Astrocyte of the cerebellum (primary cell): Measurements from ENCODE around the gene KRTAP10-10.
"Not testable (repeated sequence)": the region's sequence is repeated elsewhere in the genome, so short reads cannot be mapped to it uniquely, and the experiment has no call there.

Source experiments
- DNase-seq: peaks from one replicate; pipeline ENCODE4 v3.0.0-alpha.2; 2011; ENCODE audit warnings: low read depth
- H3K4me3 ChIP-seq: 2 replicates; pipeline ENCODE4 v1.5.1; 2011; ENCODE audit warnings: mild to moderate bottlenecking, low read depth, low read length, moderate library complexity
- CTCF ChIP-seq: IDR thresholded peaks from 2 replicates; pipeline ENCODE4 v1.5.1; 2012; ENCODE audit warnings: low read length, low read depth, moderate library complexity, mild to moderate bottlenecking; ENCODE audit errors: missing control alignments
- in situ Hi-C: cut with HindIII; loops from 2 replicates; pipeline ENCODE4 v1.10.0; 2017; ENCODE audit warnings: low sequenced_read_pairs

The KRTAP10-10 gene

GRCh38 chr21:44654576-44655175 lies 17.5 kb downstream of the KRTAP10-10 start, which contains the start of gene KRTAP12-4:
Gene KRTAP12-4, minus strand, starts transcription at chr21:44654659. Its CDS starts 45 bp downstream, at chr21:44654614.
- in situ Hi-C loops, result no loop called here
- H3K4me3 ChIP-seq, result no peak within 1 kb of the TSS
- TF ChIP-seq CTCF, result no peak
- no peak for DNase-seq

GRCh38 chr21:44656868-44657267 lies 19.7 kb downstream of the KRTAP10-10 start:
- no peak for DNase-seq
- no peak for TF ChIP-seq CTCF
- H3K4me3 ChIP-seq, result no peak overlapping the region
- in situ Hi-C loops, result no loop called here

GRCh38 chr21:44657635-44658540 lies 20.7 kb downstream of the KRTAP10-10 start, which contains the start of gene KRTAP12-3:
Gene KRTAP12-3, plus strand, starts transcription at chr21:44657932. Its CDS starts 48 bp downstream, at chr21:44657980.
- no peak for TF ChIP-seq CTCF
- no peak within 1 kb of the TSS for H3K4me3 ChIP-seq
- in situ Hi-C loops, result no loop called here
- no peak for DNase-seq

- H3K4me3 ChIP-seq, result no peak overlapping the region
- no peak for DNase-seq
- in situ Hi-C loops, result no loop called here
- TF ChIP-seq CTCF, result no peak
Measured at GRCh38 chr21:44658541-44658910, 21.4 kb downstream of the KRTAP10-10 start.

- TF ChIP-seq CTCF, result no peak
- in situ Hi-C loops, result no loop called here
- DNase-seq, result no peak
- no peak overlapping the region for H3K4me3 ChIP-seq
Measured at GRCh38 chr21:44658913-44659595, 21.9 kb downstream of the KRTAP10-10 start.

GRCh38 chr21:44661567-44661966 lies 24.4 kb downstream of the KRTAP10-10 start:
- DNase-seq, H3K4me3 ChIP-seq, in situ Hi-C loops: not testable (repeated sequence)
